GM15510 (cell line): ENCODE results near the gene CDH22.

Source experiments
- POLR2A ChIP-seq: IDR thresholded peaks from 3 replicates; pipeline ENCODE4 v1.6.1; 2011; ENCODE audit warnings: borderline replicate concordance; ENCODE audit not compliant: insufficient read length; ENCODE audit errors: extremely low read depth

Gene CDH22

GRCh38 chr20:46195264-46196036, 112.8 kb downstream of the CDH22 start:
- TF ChIP-seq POLR2A: no peak

- no peak for TF ChIP-seq POLR2A
Observed at GRCh38 chr20:46194409-46194808, 113.9 kb downstream of the CDH22 start.

GRCh38 chr20:46192376-46192944, 115.8 kb downstream of the CDH22 start:
- TF ChIP-seq POLR2A: no peak

GRCh38 chr20:46191611-46192010, 116.7 kb downstream of the CDH22 start:
- no peak for TF ChIP-seq POLR2A

- TF ChIP-seq POLR2A: no peak
Observed at GRCh38 chr20:46191168-46191540, 117.1 kb downstream of the CDH22 start.

GRCh38 chr20:46190478-46191167, 117.7 kb downstream of the CDH22 start:
- TF ChIP-seq POLR2A: no peak

- no peak for TF ChIP-seq POLR2A
Observed at GRCh38 chr20:46188866-46189541, 119.3 kb downstream of the CDH22 start.

GRCh38 chr20:46186210-46186609, 122.1 kb downstream of the CDH22 start:
- no peak for TF ChIP-seq POLR2A

GRCh38 chr20:46185353-46185752, 122.9 kb downstream of the CDH22 start:
- TF ChIP-seq POLR2A: no peak

GRCh38 chr20:46183768-46184167, 124.5 kb downstream of the CDH22 start:
- no peak for TF ChIP-seq POLR2A

- TF ChIP-seq POLR2A: no peak
Observed at GRCh38 chr20:46182276-46183200, 125.8 kb downstream of the CDH22 start.

GRCh38 chr20:46179862-46180261, 128.4 kb downstream of the CDH22 start:
- no peak for TF ChIP-seq POLR2A

GRCh38 chr20:46178891-46179290, 129.4 kb downstream of the CDH22 start:
- no peak for TF ChIP-seq POLR2A

- no peak for TF ChIP-seq POLR2A
Observed at GRCh38 chr20:46177768-46178167, 130.5 kb downstream of the CDH22 start.
